Posterior vena cava (tissue), 2 donors: Measurements from ENCODE around the gene KIF1C. TPM values are rescaled to one million over a fixed set of nuclear protein-coding genes. Genes with fewer than 3 reads are reported as not detected.

Experiments
- DNase-seq: peaks from one replicate; pipeline ENCODE4 v3.0.0-alpha.2; 2020; ENCODE audit warnings: low spot score
- intact Hi-C, 2 donors: fragments of 100-400 bp; cut with DNase I; formaldehyde crosslinking; loops; one replicate each; pipeline versions ENCODE4 v1.14.1 to v1.14.2; 2022 to 2023
- microRNA-seq, 2 donors: library from miRNA; unstranded; fragments of <30 nt; microRNA quantifications; one replicate each; pipeline ENCODE4 v1.2.0, GENCODE V29; 2020 to 2021; ENCODE audit warnings: borderline microRNAs expressed in 2 of 2
- total RNA-seq, 2 donors: library from RNA; stranded (reverse); fragmentation: NEBNext Ultra II Directional; extraction: Animal tissue kit (Norgen Biotek cat#: 25700); gene quantifications; one replicate each; pipeline ENCODE4 v1.2.1, GENCODE V29; 2021
- donor health status: DM: yes; HTN: yes; CAD: no.
- donor health status: DM: yes; HTN: yes; CAD: no.

Gene KIF1C
- total RNA-seq, 2 donors from 2014 or later = 192 to 254 TPM

- intact Hi-C loops = no loop called here
- no peak for DNase-seq
Measured at GRCh38 chr17:5077781-5078105, 80.0 kb downstream of the KIF1C start.

Small RNA genes lying within 50 kb of the gene (microRNA-seq; reads per million reads assigned to microRNA genes)
- gene MIR6864 = 0.52 to 0.97 reads per million in 2 donors
- 0 reads per million in 2 donors for gene MIR6865

Other genes starting within 250 kb of the KIF1C start
- not detected for gene TM4SF5, start 226.1 kb upstream of the KIF1C start, total RNA-seq
- gene VMO1, start 211.6 kb upstream of the KIF1C start, total RNA-seq = 1 to 10 TPM; 2.1 to 3.4 TPM
- gene GLTPD2, start 209.0 kb upstream of the KIF1C start, total RNA-seq = not detected
- gene PSMB6, start 201.8 kb upstream of the KIF1C start, total RNA-seq = 100 to 1,000 TPM in 1 of 2 donors, 10 to 100 TPM in 1; 87.5 to 103 TPM
- gene PLD2, start 190.8 kb upstream of the KIF1C start, total RNA-seq = 10 to 100 TPM; 22.2 to 30.3 TPM
- 10 to 100 TPM; 53.3 to 67.0 TPM for gene MINK1, start 164.6 kb upstream of the KIF1C start, total RNA-seq
- gene C17orf107, start 98.4 kb upstream of the KIF1C start, total RNA-seq = 1 to 10 TPM in 1 of 2 donors, under 1 TPM in 1; 1.00 to 1.3 TPM
- gene CHRNE, start 94.9 kb upstream of the KIF1C start, total RNA-seq = 1 to 10 TPM in 1 of 2 donors, under 1 TPM in 1; 0.57 to 1.5 TPM
- gene GP1BA, start 65.7 kb upstream of the KIF1C start, total RNA-seq = not detected
- 10 to 100 TPM; 33.0 to 43.7 TPM for gene SLC25A11, start 57.9 kb upstream of the KIF1C start, total RNA-seq
- 10 to 100 TPM; 62.7 to 77.3 TPM for gene RNF167, start 57.7 kb upstream of the KIF1C start, total RNA-seq
- gene PFN1, start 49.4 kb upstream of the KIF1C start, total RNA-seq = 100 to 1,000 TPM; 582 to 588 TPM
- 1 to 10 TPM; 3.2 to 4.3 TPM for gene ENO3, start 46.8 kb upstream of the KIF1C start, total RNA-seq
- gene SPAG7, start 30.1 kb upstream of the KIF1C start, total RNA-seq = 10 to 100 TPM; 47.0 to 50.7 TPM
- gene CAMTA2, start 10.3 kb upstream of the KIF1C start, total RNA-seq = 10 to 100 TPM; 52.0 to 72.2 TPM
- gene INCA1, start 428 bp upstream of the KIF1C start, total RNA-seq = 1 to 10 TPM in 1 of 2 donors, under 1 TPM in 1; 0.60 to 1.3 TPM
- under 1 TPM in 1 of 2 donors, not detected in 1; 0.14 TPM for gene SLC52A1, start 37.5 kb downstream of the KIF1C start, total RNA-seq
- gene ZFP3, start 80.5 kb downstream of the KIF1C start, total RNA-seq = 1 to 10 TPM; 4.1 to 4.6 TPM
- 1 to 10 TPM; 3.7 to 6.3 TPM for gene ZNF232, start 113.9 kb downstream of the KIF1C start, total RNA-seq
- gene USP6, start 118.1 kb downstream of the KIF1C start, total RNA-seq = under 1 TPM in 1 of 2 donors, not detected in 1; 0.19 TPM
- gene ZNF594, start 193.9 kb downstream of the KIF1C start, total RNA-seq = 1 to 10 TPM; 5.7 to 6.8 TPM
- gene SCIMP, start 236.9 kb downstream of the KIF1C start, total RNA-seq = 1 to 10 TPM; 4.5 to 7.3 TPM